GM06990 (cell line): Measurements from ENCODE around the gene MICAL2.

Experiments
- DNase-seq: peaks from one replicate; pipeline ENCODE4 v3.0.0-alpha.2; 2011; ENCODE audit not compliant: insufficient read length; ENCODE audit errors: extremely low read depth
- H3K27me3 ChIP-seq: replicated peaks from 2 replicates; pipeline ENCODE4 v1.6.0; 2011; ENCODE audit warnings: low read length; ENCODE audit not compliant: control insufficient read depth, insufficient read depth
- H3K36me3 ChIP-seq: 2 replicates; pipeline ENCODE4 v1.5.1; 2011; ENCODE audit warnings: low read length; ENCODE audit not compliant: control insufficient read depth, insufficient read depth
- H3K4me3 ChIP-seq: replicated peaks from 2 replicates; pipeline ENCODE4 v1.5.1; 2011; ENCODE audit warnings: low read depth, mild to moderate bottlenecking, control low read depth, low read length
- CTCF ChIP-seq: IDR thresholded peaks from 2 replicates; pipeline ENCODE4 v1.5.1; 2011; ENCODE audit warnings: low read length, control low read depth, mild to moderate bottlenecking, inconsistent platforms; ENCODE audit not compliant: insufficient read depth, poor library complexity, severe bottlenecking

MICAL2 gene

DNA sequence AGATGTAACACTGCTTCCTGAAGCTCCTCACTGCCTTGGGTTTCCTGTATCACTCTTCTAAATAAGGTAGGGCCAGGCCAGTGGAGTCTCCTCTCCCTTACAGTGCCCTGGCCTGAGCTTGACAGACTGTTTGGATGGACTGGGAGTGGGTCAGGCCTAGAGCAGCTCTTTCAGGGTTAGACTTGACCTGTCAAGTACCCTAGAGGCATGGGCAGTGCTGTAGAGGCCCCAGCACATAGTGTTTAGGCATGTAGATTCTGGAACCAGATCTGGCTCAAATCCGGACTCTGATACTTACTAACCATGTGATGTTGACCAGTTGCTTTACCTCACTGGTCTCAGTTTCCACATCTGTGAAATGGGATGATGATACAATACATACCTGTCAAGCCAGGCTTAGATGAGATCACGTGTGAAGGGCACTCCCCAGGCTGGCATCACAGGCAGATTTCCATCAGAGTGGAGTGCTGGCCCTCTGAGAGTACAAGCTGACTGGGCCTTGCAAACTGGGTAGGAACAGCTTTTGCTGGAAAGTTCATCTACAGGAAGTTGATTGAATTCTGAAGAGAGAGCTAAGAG is 1.4 kb upstream of the MICAL2 start:
- Histone ChIP-seq H3K4me3 (no peak overlapping the region), H3K27me3 (no peaks in the 10 kb centered on the region; the same call in 1 of the 2 replicates), H3K36me3 (no peaks in the 10 kb centered on the region)
- no peak for DNase-seq
- TF ChIP-seq CTCF: no peak

DNA sequence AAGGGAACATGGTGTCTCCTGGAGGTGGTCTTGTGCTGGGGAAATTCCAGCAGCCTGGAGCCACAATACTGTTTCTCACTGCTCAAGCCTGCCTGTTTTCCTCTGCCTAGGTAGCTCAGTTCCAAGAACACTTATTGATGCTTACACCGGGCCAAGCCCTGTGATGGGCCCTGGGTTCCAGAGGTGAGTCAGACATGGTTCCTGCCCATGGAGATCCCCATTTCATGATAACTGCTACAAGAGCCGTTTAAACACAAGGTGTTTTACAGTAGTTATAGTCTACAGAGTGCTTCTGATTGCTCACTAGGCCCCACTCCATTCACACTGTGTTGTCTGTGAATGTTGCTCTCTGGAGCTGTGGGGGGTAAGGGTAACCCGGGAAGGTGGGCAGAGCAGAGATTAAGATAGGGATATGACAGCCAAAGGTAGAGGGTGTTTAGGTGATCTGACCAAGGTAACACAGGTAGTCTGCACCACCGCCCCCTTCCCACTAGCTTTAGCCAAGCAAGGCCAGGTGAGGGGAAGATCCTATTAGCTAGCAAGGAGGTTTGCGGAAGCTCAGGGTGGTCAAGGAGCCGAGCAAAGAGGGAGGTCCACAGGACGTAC is 696 bp upstream of the MICAL2 start:
- TF ChIP-seq CTCF: no peak
- H3K4me3 ChIP-seq: peak overlapping the region; percentile 21
- no peak for DNase-seq
- no peaks in the 10 kb centered on the region for H3K27me3 ChIP-seq
- H3K36me3 ChIP-seq: no peaks in the 10 kb centered on the region

- H3K36me3 ChIP-seq: no peaks in the 10 kb centered on the region
- H3K4me3 ChIP-seq: peak overlapping the region; percentile 42
- peak; percentile 9 for DNase-seq
- no peak for TF ChIP-seq CTCF
- H3K27me3 ChIP-seq: no peaks in the 10 kb centered on the region
Observed at GRCh38 chr11:12110714-12111548, 541 bp downstream of the MICAL2 start.

DNA sequence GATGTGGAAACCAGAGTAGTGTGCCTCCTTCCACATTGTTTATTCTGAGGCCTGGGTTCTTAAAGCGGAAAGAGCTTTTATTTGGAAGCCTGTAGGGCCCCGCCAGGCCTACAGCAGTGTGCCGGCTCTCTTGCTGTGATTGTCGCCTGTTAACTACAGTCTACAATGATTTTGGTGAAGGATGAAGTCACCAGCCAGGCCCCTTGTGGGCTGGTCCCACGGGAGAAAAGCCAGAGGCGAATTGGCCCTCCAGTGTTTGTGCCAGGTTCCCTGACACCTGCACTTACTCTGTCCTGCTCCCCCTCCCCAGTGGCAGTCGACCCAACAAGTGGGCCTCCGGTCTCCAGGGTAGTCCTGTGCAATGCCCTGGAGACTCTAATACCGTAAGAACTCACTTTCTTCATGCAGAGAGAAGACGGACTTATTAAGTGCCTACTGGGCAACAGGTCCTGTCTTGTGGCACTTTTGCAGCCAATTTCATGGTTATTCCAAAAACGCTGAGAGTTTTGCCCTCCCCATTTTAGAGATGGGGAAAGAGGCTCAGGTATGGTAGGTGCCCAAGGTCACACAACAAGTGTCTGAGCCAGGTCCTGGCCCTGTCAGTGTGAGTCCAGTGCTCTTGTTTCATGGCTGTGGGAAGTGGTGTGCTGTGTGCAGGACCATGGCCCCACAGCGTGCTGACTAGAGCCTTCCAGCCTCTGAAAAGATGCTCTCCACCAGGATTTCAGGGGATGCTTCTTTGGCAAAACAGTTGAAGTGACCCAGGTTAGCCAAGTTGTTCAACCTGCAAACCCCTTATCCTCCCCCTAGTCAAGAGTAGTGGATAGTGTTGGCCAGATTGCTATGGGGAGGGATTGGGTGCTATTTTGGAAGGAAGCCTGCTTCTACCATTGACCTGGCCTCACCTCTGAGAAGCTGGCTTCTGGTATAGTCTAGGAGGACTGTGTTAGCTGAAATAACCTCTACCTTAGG is 1.4 kb downstream of the MICAL2 start:
- DNase-seq: no peak
- no peak for TF ChIP-seq CTCF
- H3K4me3 ChIP-seq: no peak overlapping the region
- H3K36me3 ChIP-seq: no peaks in the 10 kb centered on the region
- H3K27me3 ChIP-seq: no peaks in the 10 kb centered on the region

DNA sequence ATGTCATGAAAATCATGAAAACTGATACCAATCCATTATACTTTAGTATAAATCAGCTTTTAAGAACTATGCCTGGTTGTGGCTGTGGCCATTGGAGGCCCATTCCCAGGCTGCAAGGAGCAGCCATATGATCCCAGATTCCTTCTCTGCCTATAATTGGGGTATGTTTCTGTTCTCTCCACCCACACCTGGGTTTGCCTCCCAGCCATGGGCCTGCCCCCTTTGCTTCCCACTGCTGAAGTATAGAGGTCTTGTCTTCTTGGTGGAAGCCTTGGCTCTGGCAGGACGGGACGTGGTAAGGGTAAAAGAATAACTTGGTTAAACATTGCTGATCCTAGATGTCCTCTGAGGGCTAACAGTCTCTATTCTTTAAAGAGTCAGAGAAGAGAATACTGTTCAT is 2.4 kb downstream of the MICAL2 start:
- no peak for DNase-seq
- H3K4me3 ChIP-seq: no peak overlapping the region
- no peaks in the 10 kb centered on the region for H3K36me3 ChIP-seq
- H3K27me3 ChIP-seq: no peaks in the 10 kb centered on the region
- TF ChIP-seq CTCF: no peak
